ENCODE results near the gene LPCAT1.

GRCh38 chr5:1507014-1507375 lies 16.8 kb downstream of the LPCAT1 start:
- TF ChIP-seq POLR2A (IDR thresholded peaks at IDR 0.05; ENCODE audit: low read depth, low read length) (0 out of 2 replicates have a peak, but pooled peaks have one; percentile 31), POLR2AphosphoS5 (IDR thresholded peaks at IDR 0.05; ENCODE audit: low read depth, low read length) (no peak; the same call in 1 of the 2 replicates), TAF1 (IDR thresholded peaks at IDR 0.05; ENCODE audit: borderline replicate concordance, low read depth, low read length) (no peak)
